Tibial artery (tissue), 4 donors: ENCODE results near the gene EPHB4.

Experiments used
- DNase-seq, 2 donors: peaks; one replicate each; pipeline ENCODE4 v3.0.0-alpha.2; 2019
- H3K27ac ChIP-seq, 2 donors: fragments of 200-600 bp; sonication (generic) in 1 of 2; 1 replicate in 1 of 2; 2 replicates in 1 of 2; pipeline ENCODE4 v1.5.1; 2018 to 2019; ENCODE audit warnings: mild to moderate bottlenecking in 1 of 2
- H3K27me3 ChIP-seq, 2 donors: fragments of 200-600 bp; sonication (generic) in 1 of 2; one replicate each; pipeline versions ENCODE4 v1.5.1 to v1.6.0; 2016 to 2019
- H3K36me3 ChIP-seq, 3 donors: fragments of 200-600 bp; sonication (generic) in 2 of 3; one replicate each; pipeline ENCODE4 v1.5.1; 2016 to 2019; ENCODE audit warnings: mild to moderate bottlenecking in 2 of 3
- H3K4me1 ChIP-seq, 4 donors: fragments of 200-600 bp; sonication (generic) in 2 of 4; 1 replicate in 3 of 4; 2 replicates in 1 of 4; pipeline ENCODE4 v1.5.1; 2016 to 2019
- H3K4me3 ChIP-seq, 2 donors: fragments of 200-600 bp; sonication (generic) in 1 of 2; 1 replicate in 1 of 2; 2 replicates in 1 of 2; pipeline ENCODE4 v1.5.1; 2018 to 2019; ENCODE audit warnings: mild to moderate bottlenecking in 2 of 2
- H3K9me3 ChIP-seq, 3 donors: fragments of 200-600 bp; sonication (generic) in 1 of 3; one replicate each; pipeline ENCODE4 v1.5.1; 2016 to 2019
- CTCF ChIP-seq, 2 experiments: fragments of 200-600 bp in 1 of 2; fragments of 450-650 bp in 1 of 2; IDR thresholded peaks; one replicate each; pipeline ENCODE4 v1.5.1; 2017 to 2019; ENCODE audit warnings: antibody characterized with exemption in 2 of 2, mild to moderate bottlenecking in 1 of 2, moderate library complexity in 1 of 2
- intact Hi-C: fragments of 100-400 bp; cut with DNase I; formaldehyde crosslinking; loops from one replicate; pipeline ENCODE4 v1.15.0; 2023; ENCODE audit warnings: low total_unique reads

The EPHB4 gene

GRCh38 chr7:100827330-100828226 lies at the start of gene EPHB4:
TSS of gene EPHB4 (minus strand) at chr7:100827523. CDS start at chr7:100827030, 493 bp downstream.
- intact Hi-C loops, result no loop called here
- Histone ChIP-seq H3K9me3 (no peaks in the 10 kb centered on the region), H3K4me3 (peak within 1 kb of the TSS; percentile 48 to 57), H3K27ac (no peak within 1 kb of the TSS), H3K27me3 (peaks cover 0 to 69% of the 10 kb centered on the region in 2 donors), H3K36me3 (peaks cover 0 to 15% (median 3%) of the 10 kb centered on the region in 3 donors), H3K4me1 (peaks cover 0 to 22% (median 15%) of the 10 kb centered on the region in 4 donors)
- TF ChIP-seq CTCF (IDR thresholded peaks at IDR 0.05), result no peak
- DNase-seq, result peak in 1 of 2 donors; percentile 44

- TF ChIP-seq CTCF (IDR thresholded peaks at IDR 0.05), result no peak
- peaks cover 7 to 41% (median 33%) of the 10 kb centered on the region in 4 donors for H3K4me1 ChIP-seq
- no peaks in the 10 kb centered on the region for H3K27me3 ChIP-seq
- H3K36me3 ChIP-seq, result peaks cover 25 to 55% (median 48%) of the 10 kb centered on the region in 3 donors
- intact Hi-C loops, result no loop called here
- peak overlapping the region; percentile 85 to 93 for H3K27ac ChIP-seq
- peak overlapping the region; percentile 67 to 88 for H3K4me3 ChIP-seq
- no peaks in the 10 kb centered on the region for H3K9me3 ChIP-seq
- no peak for DNase-seq
Observed at GRCh38 chr7:100875356-100875751, 48.0 kb upstream of the EPHB4 start.

GRCh38 chr7:100874577-100875355 lies 47.4 kb upstream of the EPHB4 start, which contains the start of gene SRRT:
TSS of gene SRRT (plus strand) at chr7:100875103. CDS start at chr7:100875591, 488 bp downstream.
- Histone ChIP-seq H3K27ac (peak within 1 kb of the TSS; percentile 85 to 93), H3K36me3 (peaks cover 29 to 53% (median 50%) of the 10 kb centered on the region in 3 donors), H3K4me3 (peak within 1 kb of the TSS; percentile 67 to 88), H3K9me3 (no peaks in the 10 kb centered on the region), H3K4me1 (peaks cover 7 to 44% (median 33%) of the 10 kb centered on the region in 4 donors), H3K27me3 (no peaks in the 10 kb centered on the region)
- intact Hi-C loops, result no loop called here
- DNase-seq, result peak; percentile 98 to 99
- TF ChIP-seq CTCF (IDR thresholded peaks at IDR 0.05), result peak; percentile 66 to 72

- H3K36me3 ChIP-seq, result peaks cover 29 to 52% (median 49%) of the 10 kb centered on the region in 3 donors
- H3K27me3 ChIP-seq, result no peaks in the 10 kb centered on the region
- no peaks in the 10 kb centered on the region for H3K9me3 ChIP-seq
- peak in 1 of 2 donors; percentile 62 for DNase-seq
- peak overlapping the region; percentile 85 to 93 for H3K27ac ChIP-seq
- TF ChIP-seq CTCF (IDR thresholded peaks at IDR 0.05), result no peak
- H3K4me1 ChIP-seq, result peaks cover 7 to 45% (median 33%) of the 10 kb centered on the region in 4 donors
- intact Hi-C loops, result no loop called here
- H3K4me3 ChIP-seq, result peak overlapping the region; percentile 67 to 88
Observed at GRCh38 chr7:100874300-100874576, 46.9 kb upstream of the EPHB4 start.

GRCh38 chr7:100873599-100874299 lies 46.4 kb upstream of the EPHB4 start:
- H3K4me3 ChIP-seq, result peak overlapping the region; percentile 67 to 88
- H3K27me3 ChIP-seq, result no peaks in the 10 kb centered on the region
- intact Hi-C loops, result no loop called here
- DNase-seq, result peak in 1 of 2 donors; percentile 60
- peaks cover 7 to 48% (median 36%) of the 10 kb centered on the region in 4 donors for H3K4me1 ChIP-seq
- TF ChIP-seq CTCF (IDR thresholded peaks at IDR 0.05), result no peak
- peaks cover 29 to 47% (median 44%) of the 10 kb centered on the region in 3 donors for H3K36me3 ChIP-seq
- peak overlapping the region; percentile 85 to 93 for H3K27ac ChIP-seq
- H3K9me3 ChIP-seq, result no peaks in the 10 kb centered on the region
